Measurements from ENCODE around the gene IRX2. TPM values are rescaled to one million over a fixed set of nuclear protein-coding genes. Genes with fewer than 3 reads are reported as not detected.

IRX2 gene
- total RNA-seq, 1 donor from 2014 or later, result not detected

DNA sequence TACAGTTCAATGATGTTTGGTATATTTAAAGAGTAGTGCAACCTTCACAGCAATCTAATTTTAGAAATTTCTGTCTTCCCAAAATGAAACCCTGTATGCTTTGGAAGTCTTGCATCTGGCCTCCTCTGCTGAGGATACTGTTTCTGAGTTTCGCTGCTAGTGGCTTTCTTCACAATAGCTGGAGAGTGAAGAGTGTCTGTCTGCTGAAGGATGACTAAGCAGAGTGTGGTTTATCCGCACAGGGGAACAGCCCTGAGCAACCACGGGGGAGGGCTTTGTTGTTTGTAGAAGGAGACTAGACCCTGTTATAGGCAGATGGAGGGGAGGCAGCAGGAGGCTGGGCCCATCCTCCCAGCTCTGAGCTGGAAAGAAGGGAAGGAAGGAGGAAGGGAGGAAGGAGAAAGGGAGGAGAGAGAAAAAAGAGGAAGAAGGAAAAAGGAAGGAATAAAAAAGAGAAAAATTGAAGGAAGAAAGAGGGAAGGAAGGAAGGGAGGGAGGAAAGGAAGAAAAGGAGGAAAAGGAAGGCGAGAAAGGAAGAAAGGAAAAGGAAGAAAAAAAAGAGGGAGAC lies 10.5 kb upstream of the IRX2 start:
- no peak overlapping the region for H3K27ac Mint-ChIP-seq
- no peaks in the 10 kb centered on the region for H3K36me3 Mint-ChIP-seq (ENCODE audit: low read depth)
- H3K4me1 Mint-ChIP-seq, result no peaks in the 10 kb centered on the region
- no peak overlapping the region for H3K4me3 Mint-ChIP-seq
- ATAC-seq (ENCODE audit: low read depth) (no peak), DNase-seq (no peak)
- H3K27me3 Mint-ChIP-seq, result peaks cover 29% of the 10 kb centered on the region
- CTCF ChIA-PET, result no interaction called here
- POLR2A ChIA-PET, result no interaction called here
- no peaks in the 10 kb centered on the region for H3K9me3 Mint-ChIP-seq
- intact Hi-C loops (cut with micrococcal nuclease), result no loop called here
- TF ChIP-seq, protein P1, sequence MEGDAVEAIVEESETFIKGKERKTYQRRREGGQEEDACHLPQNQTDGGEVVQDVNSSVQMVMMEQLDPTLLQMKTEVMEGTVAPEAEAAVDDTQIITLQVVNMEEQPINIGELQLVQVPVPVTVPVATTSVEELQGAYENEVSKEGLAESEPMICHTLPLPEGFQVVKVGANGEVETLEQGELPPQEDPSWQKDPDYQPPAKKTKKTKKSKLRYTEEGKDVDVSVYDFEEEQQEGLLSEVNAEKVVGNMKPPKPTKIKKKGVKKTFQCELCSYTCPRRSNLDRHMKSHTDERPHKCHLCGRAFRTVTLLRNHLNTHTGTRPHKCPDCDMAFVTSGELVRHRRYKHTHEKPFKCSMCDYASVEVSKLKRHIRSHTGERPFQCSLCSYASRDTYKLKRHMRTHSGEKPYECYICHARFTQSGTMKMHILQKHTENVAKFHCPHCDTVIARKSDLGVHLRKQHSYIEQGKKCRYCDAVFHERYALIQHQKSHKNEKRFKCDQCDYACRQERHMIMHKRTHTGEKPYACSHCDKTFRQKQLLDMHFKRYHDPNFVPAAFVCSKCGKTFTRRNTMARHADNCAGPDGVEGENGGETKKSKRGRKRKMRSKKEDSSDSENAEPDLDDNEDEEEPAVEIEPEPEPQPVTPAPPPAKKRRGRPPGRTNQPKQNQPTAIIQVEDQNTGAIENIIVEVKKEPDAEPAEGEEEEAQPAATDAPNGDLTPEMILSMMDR (IDR thresholded peaks at IDR 0.05), result no peak

DNA sequence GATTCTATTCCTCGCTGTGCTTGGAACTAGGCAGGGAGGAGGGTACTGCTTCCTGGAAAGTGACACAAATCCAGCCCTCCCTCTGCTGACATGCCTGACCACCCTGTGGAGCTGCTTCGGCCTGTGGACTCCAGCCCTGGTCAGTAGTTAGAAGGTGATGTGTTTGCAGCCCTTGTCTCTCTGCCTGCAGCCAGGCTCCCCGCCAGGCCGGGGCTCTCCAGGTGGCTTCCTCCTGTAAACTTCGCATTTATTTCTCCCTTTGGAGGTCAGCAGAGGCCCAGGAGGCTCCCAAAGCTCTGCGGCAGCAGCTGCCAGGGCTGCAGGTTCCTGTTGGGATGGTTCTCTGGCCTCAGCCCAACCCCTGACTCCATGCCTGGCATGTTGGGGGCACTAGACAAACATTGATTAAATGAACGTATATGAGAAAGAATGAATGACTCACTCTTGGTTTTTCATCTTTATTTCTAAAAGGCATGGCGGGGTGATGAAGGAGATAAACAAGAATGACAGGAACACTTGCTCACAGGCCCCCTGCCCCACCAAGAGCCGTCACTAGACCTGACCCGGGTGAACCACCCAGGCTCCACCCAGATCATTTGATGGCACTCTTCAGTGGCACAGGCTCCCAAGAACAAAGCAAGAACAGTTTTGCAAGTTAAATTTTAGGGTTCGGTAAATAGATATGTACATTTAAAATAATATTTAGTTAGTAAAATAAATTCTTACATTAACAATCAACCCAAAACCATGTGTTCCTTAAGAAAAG lies 8.4 kb upstream of the IRX2 start:
- Mint-ChIP-seq H3K9me3 (no peaks in the 10 kb centered on the region), H3K27me3 (peaks cover 43% of the 10 kb centered on the region), H3K27ac (no peak overlapping the region), H3K4me1 (peaks cover 7% of the 10 kb centered on the region), H3K4me3 (no peak overlapping the region), H3K36me3 (ENCODE audit: low read depth) (no peaks in the 10 kb centered on the region)
- intact Hi-C loops (cut with micrococcal nuclease), result loop anchor here (10.0 kb wide), 1 partner anchor 835 kb away; the partner anchor contains the start of gene IRX1
- ATAC-seq (ENCODE audit: low read depth) (no peak), DNase-seq (no peak)
- TF ChIP-seq, protein P1 (IDR thresholded peaks at IDR 0.05), result no peak
- CTCF ChIA-PET, result no interaction called here
- POLR2A ChIA-PET, result no interaction called here

DNA sequence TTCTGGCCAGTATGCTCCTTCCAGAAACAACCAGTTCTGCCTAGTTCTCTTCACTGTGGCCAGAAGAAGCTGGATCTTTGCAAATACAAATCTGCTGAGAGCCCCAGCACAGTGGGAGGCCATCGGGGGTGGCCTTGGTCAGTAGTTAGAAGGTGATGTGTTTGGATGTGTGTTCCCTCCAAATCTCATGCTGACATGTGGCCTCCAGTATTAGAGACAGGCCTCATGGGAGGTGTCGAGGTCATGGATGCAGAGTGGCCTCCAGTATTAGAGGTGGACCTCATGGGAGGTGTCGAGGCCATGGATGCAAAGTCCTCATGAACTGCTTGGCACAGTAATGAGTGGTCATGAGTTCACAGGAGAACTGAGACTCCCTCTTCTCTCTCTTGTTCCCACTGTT lies 7.6 kb upstream of the IRX2 start:
- DNase-seq (no peak), ATAC-seq (ENCODE audit: low read depth) (no peak)
- Mint-ChIP-seq H3K27ac (no peak overlapping the region), H3K9me3 (no peaks in the 10 kb centered on the region), H3K4me1 (peaks cover 7% of the 10 kb centered on the region), H3K36me3 (ENCODE audit: low read depth) (no peaks in the 10 kb centered on the region), H3K4me3 (no peak overlapping the region), H3K27me3 (peaks cover 46% of the 10 kb centered on the region)
- POLR2A ChIA-PET, result no interaction called here
- CTCF ChIA-PET, result no interaction called here
- intact Hi-C loops (cut with micrococcal nuclease), result loop anchor here (10.0 kb wide), 1 partner anchor 836 kb away; the partner anchor contains the start of gene IRX1
- TF ChIP-seq, protein P1 (IDR thresholded peaks at IDR 0.05), result no peak

DNA sequence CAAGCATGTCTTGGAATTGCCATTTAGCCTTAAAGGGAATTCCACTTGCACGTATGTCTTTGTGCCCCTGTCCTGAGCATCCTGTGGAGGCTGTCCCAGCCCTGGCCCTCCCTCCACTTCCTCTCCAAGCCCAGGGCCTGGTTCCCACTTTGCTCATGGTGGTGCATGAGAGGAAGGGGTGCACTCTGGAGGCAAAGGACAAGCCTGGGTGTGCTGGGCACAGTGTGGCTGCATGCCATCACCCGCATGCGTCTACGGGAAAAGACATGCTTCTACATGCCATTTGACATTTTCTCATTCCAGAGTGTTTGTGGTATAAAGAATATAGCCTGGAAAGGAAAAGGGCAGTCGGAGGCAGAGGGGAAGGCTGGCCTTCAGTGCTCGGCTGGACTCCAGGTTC lies 7.2 kb upstream of the IRX2 start:
- H3K9me3 Mint-ChIP-seq, result no peaks in the 10 kb centered on the region
- intact Hi-C loops (cut with micrococcal nuclease), result loop anchor here (10.0 kb wide), 1 partner anchor 836 kb away; the partner anchor contains the start of gene IRX1
- ChIA-PET POLR2A (no interaction called here), CTCF (no interaction called here)
- ATAC-seq (ENCODE audit: low read depth) (no peak), DNase-seq (no peak)
- H3K4me1 Mint-ChIP-seq, result peaks cover 7% of the 10 kb centered on the region
- no peaks in the 10 kb centered on the region for H3K36me3 Mint-ChIP-seq (ENCODE audit: low read depth)
- H3K4me3 Mint-ChIP-seq, result no peak overlapping the region
- TF ChIP-seq, protein P1 (IDR thresholded peaks at IDR 0.05), result no peak
- H3K27ac Mint-ChIP-seq, result no peak overlapping the region
- peaks cover 44% of the 10 kb centered on the region for H3K27me3 Mint-ChIP-seq

DNA sequence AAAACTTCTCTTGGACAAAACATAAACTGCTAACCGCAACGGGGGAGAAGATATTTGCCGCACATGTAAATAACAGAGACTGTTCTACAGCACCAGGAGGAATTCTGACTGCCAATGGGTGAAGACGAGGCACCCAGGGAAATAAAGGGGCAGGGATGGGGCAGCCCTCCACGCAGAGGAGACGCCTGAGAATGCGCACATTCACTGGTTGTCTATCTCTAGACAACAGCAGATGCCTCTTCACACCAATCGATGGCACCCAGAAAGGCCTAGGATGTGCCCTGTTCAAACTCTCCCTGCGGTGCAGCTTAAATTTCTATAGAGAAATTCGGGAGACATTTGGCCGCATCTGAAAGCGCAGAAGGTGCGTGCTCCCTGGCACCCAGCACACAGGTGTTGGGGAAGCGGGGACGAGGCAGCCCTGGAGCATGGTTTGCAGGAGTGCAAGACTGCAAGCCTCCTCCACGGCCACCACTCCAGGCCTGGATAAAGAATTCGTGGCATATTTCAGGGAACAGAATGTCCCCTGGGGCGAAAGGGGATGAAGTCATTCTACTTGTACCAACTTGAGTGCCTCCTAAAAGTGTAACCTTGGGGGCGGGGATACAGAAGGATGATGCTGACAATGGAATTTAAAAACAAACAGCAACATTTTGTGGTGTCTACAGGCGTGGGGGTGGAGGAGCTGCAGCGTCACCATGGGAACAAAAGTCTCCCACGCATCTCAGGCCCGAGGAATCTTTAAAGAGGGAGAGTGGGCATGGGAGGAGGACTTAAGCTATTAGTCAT lies 6.3 kb upstream of the IRX2 start:
- no peak for ATAC-seq (ENCODE audit: low read depth)
- Mint-ChIP-seq H3K36me3 (ENCODE audit: low read depth) (no peaks in the 10 kb centered on the region), H3K27ac (no peak overlapping the region), H3K27me3 (peaks cover 52% of the 10 kb centered on the region), H3K4me1 (peaks cover 7% of the 10 kb centered on the region), H3K9me3 (no peaks in the 10 kb centered on the region), H3K4me3 (no peak overlapping the region)
- TF ChIP-seq, protein P1 (IDR thresholded peaks at IDR 0.05), result no peak
- POLR2A ChIA-PET, result no interaction called here
- no peak for DNase-seq
- intact Hi-C loops (cut with micrococcal nuclease), result loop anchor here (10.0 kb wide), 1 partner anchor 837 kb away; the partner anchor contains the start of gene IRX1
- CTCF ChIA-PET, result no interaction called here
